ENCODE measurements around the gene CLASP2.
"Not testable (repeated sequence)": the region's sequence is repeated elsewhere in the genome, so short reads cannot be mapped to it uniquely, and the experiment has no call there.

CLASP2 gene

GRCh38 chr3:33717866-33718594, at the start of gene CLASP2:
Gene CLASP2, minus strand, starts transcription at chr3:33718254. Its CDS starts 252 bp downstream, at chr3:33718002.
- Histone ChIP-seq H3K36me3 (ENCODE audit: control insufficient read depth in 1 of 2, insufficient read depth in 2 of 2, low read length in 2 of 2) (peaks cover 0 to 3% of the 10 kb centered on the region in 2 donors), H3K9me3 (ENCODE audit: control insufficient read depth in 1 of 2, low read length in 2 of 2) (no peaks in the 10 kb centered on the region), H3K4me3 (ENCODE audit: low read depth in 1 of 2, low read length in 2 of 2) (peak within 1 kb of the TSS; percentile 90 to 95), H3K4me1 (ENCODE audit: control insufficient read depth in 1 of 2, insufficient read depth in 2 of 2, low read length in 2 of 2) (peaks cover 6 to 10% of the 10 kb centered on the region in 2 donors), H3K27me3 (ENCODE audit: low read depth, low read length) (no peaks in the 10 kb centered on the region), H3K27ac (ENCODE audit: low read length) (peak within 1 kb of the TSS; percentile 87)

GRCh38 chr3:33758864-33759263, 40.8 kb upstream of the CLASP2 start:
- Histone ChIP-seq H3K9me3 (ENCODE audit: control insufficient read depth in 1 of 2, low read length in 2 of 2) (peaks cover 0 to 2% of the 10 kb centered on the region in 2 donors), H3K27me3 (ENCODE audit: low read depth, low read length) (no peaks in the 10 kb centered on the region), H3K36me3 (ENCODE audit: control insufficient read depth in 1 of 2, insufficient read depth in 2 of 2, low read length in 2 of 2) (no peaks in the 10 kb centered on the region)

GRCh38 chr3:33758281-33758680, 40.2 kb upstream of the CLASP2 start:
- H3K4me1 ChIP-seq (ENCODE audit: control insufficient read depth in 1 of 2, insufficient read depth in 2 of 2, low read length in 2 of 2), result no peaks in the 10 kb centered on the region
- peaks cover 0 to 2% of the 10 kb centered on the region in 2 donors for H3K9me3 ChIP-seq (ENCODE audit: control insufficient read depth in 1 of 2, low read length in 2 of 2)
- no peak overlapping the region for H3K27ac ChIP-seq (ENCODE audit: low read length)
- H3K27me3 ChIP-seq (ENCODE audit: low read depth, low read length), result no peaks in the 10 kb centered on the region
- H3K4me3 ChIP-seq (ENCODE audit: low read depth in 1 of 2, low read length in 2 of 2), result no peak overlapping the region
- H3K36me3 ChIP-seq (ENCODE audit: control insufficient read depth in 1 of 2, insufficient read depth in 2 of 2, low read length in 2 of 2), result no peaks in the 10 kb centered on the region

More at GRCh38 chr3:33758864-33759263, 40.8 kb upstream of the CLASP2 start:
- no peak overlapping the region for H3K4me3 ChIP-seq (ENCODE audit: low read depth in 1 of 2, low read length in 2 of 2)
- no peak overlapping the region for H3K27ac ChIP-seq (ENCODE audit: low read length)
- H3K4me1 ChIP-seq (ENCODE audit: control insufficient read depth in 1 of 2, insufficient read depth in 2 of 2, low read length in 2 of 2), result no peaks in the 10 kb centered on the region

GRCh38 chr3:33754391-33754790, 36.3 kb upstream of the CLASP2 start:
- not testable (repeated sequence) for H3K27ac ChIP-seq (ENCODE audit: low read length); H3K4me1 ChIP-seq (ENCODE audit: control insufficient read depth in 1 of 2, insufficient read depth in 2 of 2, low read length in 2 of 2); H3K36me3 ChIP-seq (ENCODE audit: control insufficient read depth in 1 of 2, insufficient read depth in 2 of 2, low read length in 2 of 2); H3K4me3 ChIP-seq (ENCODE audit: low read depth in 1 of 2, low read length in 2 of 2); H3K27me3 ChIP-seq (ENCODE audit: low read depth, low read length); H3K9me3 ChIP-seq (ENCODE audit: control insufficient read depth in 1 of 2, low read length in 2 of 2)

GRCh38 chr3:33751336-33751735, 33.3 kb upstream of the CLASP2 start:
- H3K36me3 ChIP-seq (ENCODE audit: control insufficient read depth in 1 of 2, insufficient read depth in 2 of 2, low read length in 2 of 2), result no peaks in the 10 kb centered on the region
- no peaks in the 10 kb centered on the region for H3K4me1 ChIP-seq (ENCODE audit: control insufficient read depth in 1 of 2, insufficient read depth in 2 of 2, low read length in 2 of 2)
- no peak overlapping the region for H3K27ac ChIP-seq (ENCODE audit: low read length)
- no peak overlapping the region for H3K4me3 ChIP-seq (ENCODE audit: low read depth in 1 of 2, low read length in 2 of 2)
- H3K27me3 ChIP-seq (ENCODE audit: low read depth, low read length), result no peaks in the 10 kb centered on the region
- peaks cover 0 to 2% of the 10 kb centered on the region in 2 donors for H3K9me3 ChIP-seq (ENCODE audit: control insufficient read depth in 1 of 2, low read length in 2 of 2)

GRCh38 chr3:33750211-33750548, 32.1 kb upstream of the CLASP2 start:
- Histone ChIP-seq H3K27ac (ENCODE audit: low read length) (no peak overlapping the region), H3K4me1 (ENCODE audit: control insufficient read depth in 1 of 2, insufficient read depth in 2 of 2, low read length in 2 of 2) (no peaks in the 10 kb centered on the region), H3K27me3 (ENCODE audit: low read depth, low read length) (no peaks in the 10 kb centered on the region), H3K36me3 (ENCODE audit: control insufficient read depth in 1 of 2, insufficient read depth in 2 of 2, low read length in 2 of 2) (no peaks in the 10 kb centered on the region), H3K9me3 (ENCODE audit: control insufficient read depth in 1 of 2, low read length in 2 of 2) (peaks cover 0 to 2% of the 10 kb centered on the region in 2 donors), H3K4me3 (ENCODE audit: low read depth in 1 of 2, low read length in 2 of 2) (no peak overlapping the region)

- no peak overlapping the region for H3K4me3 ChIP-seq (ENCODE audit: low read depth in 1 of 2, low read length in 2 of 2)
- no peaks in the 10 kb centered on the region for H3K36me3 ChIP-seq (ENCODE audit: control insufficient read depth in 1 of 2, insufficient read depth in 2 of 2, low read length in 2 of 2)
- no peaks in the 10 kb centered on the region for H3K4me1 ChIP-seq (ENCODE audit: control insufficient read depth in 1 of 2, insufficient read depth in 2 of 2, low read length in 2 of 2)
- no peak overlapping the region for H3K27ac ChIP-seq (ENCODE audit: low read length)
- H3K27me3 ChIP-seq (ENCODE audit: low read depth, low read length), result no peaks in the 10 kb centered on the region
- peaks cover 0 to 2% of the 10 kb centered on the region in 2 donors for H3K9me3 ChIP-seq (ENCODE audit: control insufficient read depth in 1 of 2, low read length in 2 of 2)
Observed at GRCh38 chr3:33749546-33750210, 31.6 kb upstream of the CLASP2 start.

GRCh38 chr3:33746416-33747116, 28.5 kb upstream of the CLASP2 start:
- no peaks in the 10 kb centered on the region for H3K9me3 ChIP-seq (ENCODE audit: control insufficient read depth in 1 of 2, low read length in 2 of 2)
- no peak overlapping the region for H3K27ac ChIP-seq (ENCODE audit: low read length)
- H3K4me3 ChIP-seq (ENCODE audit: low read depth in 1 of 2, low read length in 2 of 2), result no peak overlapping the region
- H3K4me1 ChIP-seq (ENCODE audit: control insufficient read depth in 1 of 2, insufficient read depth in 2 of 2, low read length in 2 of 2), result no peaks in the 10 kb centered on the region
- H3K27me3 ChIP-seq (ENCODE audit: low read depth, low read length), result no peaks in the 10 kb centered on the region
- H3K36me3 ChIP-seq (ENCODE audit: control insufficient read depth in 1 of 2, insufficient read depth in 2 of 2, low read length in 2 of 2), result no peaks in the 10 kb centered on the region

- no peaks in the 10 kb centered on the region for H3K9me3 ChIP-seq (ENCODE audit: control insufficient read depth in 1 of 2, low read length in 2 of 2)
- H3K27me3 ChIP-seq (ENCODE audit: low read depth, low read length), result no peaks in the 10 kb centered on the region
- H3K4me3 ChIP-seq (ENCODE audit: low read depth in 1 of 2, low read length in 2 of 2), result no peak overlapping the region
- H3K4me1 ChIP-seq (ENCODE audit: control insufficient read depth in 1 of 2, insufficient read depth in 2 of 2, low read length in 2 of 2), result no peaks in the 10 kb centered on the region
- no peak overlapping the region for H3K27ac ChIP-seq (ENCODE audit: low read length)
- no peaks in the 10 kb centered on the region for H3K36me3 ChIP-seq (ENCODE audit: control insufficient read depth in 1 of 2, insufficient read depth in 2 of 2, low read length in 2 of 2)
Observed at GRCh38 chr3:33737146-33737545, 19.1 kb upstream of the CLASP2 start.

GRCh38 chr3:33732394-33732793, 14.3 kb upstream of the CLASP2 start:
- H3K4me3 ChIP-seq (ENCODE audit: low read depth in 1 of 2, low read length in 2 of 2), result no peak overlapping the region
- no peaks in the 10 kb centered on the region for H3K4me1 ChIP-seq (ENCODE audit: control insufficient read depth in 1 of 2, insufficient read depth in 2 of 2, low read length in 2 of 2)
- H3K27ac ChIP-seq (ENCODE audit: low read length), result no peak overlapping the region
- no peaks in the 10 kb centered on the region for H3K9me3 ChIP-seq (ENCODE audit: control insufficient read depth in 1 of 2, low read length in 2 of 2)
- H3K27me3 ChIP-seq (ENCODE audit: low read depth, low read length), result no peaks in the 10 kb centered on the region
- H3K36me3 ChIP-seq (ENCODE audit: control insufficient read depth in 1 of 2, insufficient read depth in 2 of 2, low read length in 2 of 2), result no peaks in the 10 kb centered on the region

GRCh38 chr3:33729993-33730392, 11.9 kb upstream of the CLASP2 start:
- Histone ChIP-seq H3K36me3 (ENCODE audit: control insufficient read depth in 1 of 2, insufficient read depth in 2 of 2, low read length in 2 of 2) (no peaks in the 10 kb centered on the region), H3K9me3 (ENCODE audit: control insufficient read depth in 1 of 2, low read length in 2 of 2) (no peaks in the 10 kb centered on the region), H3K27ac (ENCODE audit: low read length) (no peak overlapping the region), H3K4me3 (ENCODE audit: low read depth in 1 of 2, low read length in 2 of 2) (no peak overlapping the region), H3K4me1 (ENCODE audit: control insufficient read depth in 1 of 2, insufficient read depth in 2 of 2, low read length in 2 of 2) (no peaks in the 10 kb centered on the region), H3K27me3 (ENCODE audit: low read depth, low read length) (no peaks in the 10 kb centered on the region)
